ENCODE data around the gene STOM.

STOM gene

DNA sequence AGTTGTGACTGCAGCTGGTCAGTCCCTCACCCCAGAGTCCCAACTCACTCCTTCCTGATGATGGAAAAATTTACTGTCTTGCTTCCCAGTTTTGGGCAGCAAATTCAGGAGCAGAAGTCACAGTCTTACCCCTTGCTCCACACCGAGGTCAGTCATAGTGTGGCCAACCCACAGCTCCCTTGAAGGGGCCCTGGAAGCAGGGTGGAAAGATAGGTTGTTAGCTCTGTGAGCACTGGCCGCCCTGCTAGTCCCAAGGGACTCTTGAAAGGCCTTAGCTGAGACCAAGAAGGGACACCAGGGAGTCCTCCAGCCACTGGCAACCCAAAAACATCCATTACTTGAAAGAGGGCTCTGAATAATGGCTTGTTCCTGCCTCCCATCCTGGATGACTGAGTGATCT lies 62.1 kb downstream of the STOM start:
- Mint-ChIP-seq H3K36me3 (ENCODE audit: insufficient read depth) (peaks cover 4% of the 10 kb centered on the region), H3K9me3 (no peaks in the 10 kb centered on the region), H3K27ac (ENCODE audit: low read depth) (no peak overlapping the region), H3K4me3 (no peak overlapping the region), H3K27me3 (no peaks in the 10 kb centered on the region), H3K4me1 (no peaks in the 10 kb centered on the region)
- no peak for DNase-seq (ENCODE audit: low spot score in 2 of 2)
- ATAC-seq (replicated peaks; ENCODE audit: extremely low read depth, poor library complexity, severe bottlenecking): no peak

GRCh38 chr9:121305269-121305994 lies 64.6 kb downstream of the STOM start:
- no peaks in the 10 kb centered on the region for H3K9me3 Mint-ChIP-seq
- DNase-seq (ENCODE audit: low spot score in 2 of 2) (no peak), ATAC-seq (replicated peaks; ENCODE audit: extremely low read depth, poor library complexity, severe bottlenecking) (no peak)
- H3K27ac Mint-ChIP-seq (ENCODE audit: low read depth): no peak overlapping the region
- H3K27me3 Mint-ChIP-seq: peaks cover 6% of the 10 kb centered on the region
- peaks cover under 1% of the 10 kb centered on the region for H3K4me1 Mint-ChIP-seq
- peaks cover 2% of the 10 kb centered on the region for H3K36me3 Mint-ChIP-seq (ENCODE audit: insufficient read depth)
- no peak overlapping the region for H3K4me3 Mint-ChIP-seq

DNA sequence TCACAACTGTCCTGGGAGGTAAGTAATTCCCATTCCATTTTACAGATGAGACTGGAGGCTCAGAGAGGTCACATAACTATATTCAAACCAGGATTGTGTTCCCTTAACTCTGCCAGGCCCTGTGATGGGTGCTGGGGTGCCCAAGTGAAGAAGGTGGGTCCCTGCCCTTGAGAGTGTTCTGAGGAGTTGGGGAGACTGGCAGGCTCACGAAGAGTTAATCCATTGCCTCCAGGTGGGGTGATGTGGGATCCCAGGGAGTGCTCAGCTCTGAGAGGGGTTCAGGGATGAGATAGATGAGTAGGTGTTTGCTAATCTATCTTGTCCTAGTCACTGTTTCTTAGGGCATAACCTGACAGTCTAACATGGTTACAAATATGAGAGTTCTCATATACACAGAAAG lies 65.3 kb downstream of the STOM start:
- peaks cover 2% of the 10 kb centered on the region for H3K36me3 Mint-ChIP-seq (ENCODE audit: insufficient read depth)
- no peak for ATAC-seq (replicated peaks; ENCODE audit: extremely low read depth, poor library complexity, severe bottlenecking)
- H3K27ac Mint-ChIP-seq (ENCODE audit: low read depth): no peak overlapping the region
- no peaks in the 10 kb centered on the region for H3K9me3 Mint-ChIP-seq
- H3K4me1 Mint-ChIP-seq: peaks cover 6% of the 10 kb centered on the region
- H3K27me3 Mint-ChIP-seq: peaks cover 13% of the 10 kb centered on the region
- no peak overlapping the region for H3K4me3 Mint-ChIP-seq
- no peak for DNase-seq (ENCODE audit: low spot score in 2 of 2)

- Mint-ChIP-seq H3K4me1 (peaks cover 11% of the 10 kb centered on the region), H3K9me3 (no peaks in the 10 kb centered on the region), H3K27ac (ENCODE audit: low read depth) (no peak overlapping the region), H3K27me3 (peaks cover 19% of the 10 kb centered on the region), H3K36me3 (ENCODE audit: insufficient read depth) (peaks cover 2% of the 10 kb centered on the region), H3K4me3 (no peak overlapping the region)
- DNase-seq (ENCODE audit: low spot score in 2 of 2) (no peak), ATAC-seq (replicated peaks; ENCODE audit: extremely low read depth, poor library complexity, severe bottlenecking) (no peak)
Observed at GRCh38 chr9:121303456-121304451, 66.3 kb downstream of the STOM start.

DNA sequence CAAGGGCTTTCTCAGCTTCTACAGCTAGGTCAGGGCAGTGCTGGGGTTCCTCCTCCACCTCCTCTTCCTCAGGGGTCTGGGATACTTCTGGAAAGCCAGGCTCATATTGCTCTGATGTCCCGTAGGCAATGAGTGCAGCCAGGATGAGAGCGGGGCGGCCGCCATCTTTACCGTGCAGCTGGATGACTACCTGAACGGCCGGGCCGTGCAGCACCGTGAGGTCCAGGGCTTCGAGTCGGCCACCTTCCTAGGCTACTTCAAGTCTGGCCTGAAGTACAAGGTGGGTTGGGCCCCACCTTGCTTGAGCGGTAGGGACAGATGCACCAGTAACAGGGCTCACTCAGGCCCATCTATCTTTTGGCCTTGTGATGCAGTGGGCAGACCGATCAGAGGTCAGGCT lies 67.3 kb downstream of the STOM start:
- no peak for DNase-seq (ENCODE audit: low spot score in 2 of 2)
- no peak for ATAC-seq (replicated peaks; ENCODE audit: extremely low read depth, poor library complexity, severe bottlenecking)
- no peaks in the 10 kb centered on the region for H3K9me3 Mint-ChIP-seq
- no peak overlapping the region for H3K4me3 Mint-ChIP-seq
- peaks cover 19% of the 10 kb centered on the region for H3K4me1 Mint-ChIP-seq
- H3K27ac Mint-ChIP-seq (ENCODE audit: low read depth): no peak overlapping the region
- H3K27me3 Mint-ChIP-seq: peaks cover 28% of the 10 kb centered on the region
- no peaks in the 10 kb centered on the region for H3K36me3 Mint-ChIP-seq (ENCODE audit: insufficient read depth)

DNA sequence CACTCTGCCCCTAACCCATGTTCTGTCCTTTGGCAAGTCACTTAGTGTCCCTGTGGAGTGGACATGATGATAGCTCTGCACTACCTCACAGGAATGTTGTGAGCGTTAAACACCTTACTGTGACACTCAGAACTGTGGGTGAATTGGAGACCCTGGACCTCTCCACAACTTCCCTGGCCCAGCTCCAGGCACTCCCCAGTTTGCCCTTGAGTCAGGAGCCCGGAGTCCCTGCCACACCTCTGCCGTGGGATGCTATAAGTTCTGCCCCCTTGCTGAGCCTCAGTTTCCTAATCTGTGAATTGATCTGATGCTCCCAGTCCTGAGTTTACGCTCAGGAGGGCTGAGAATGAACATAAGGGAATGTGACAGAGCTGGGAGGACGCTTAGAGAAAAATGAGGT lies 67.7 kb downstream of the STOM start:
- Mint-ChIP-seq H3K27me3 (peaks cover 28% of the 10 kb centered on the region), H3K36me3 (ENCODE audit: insufficient read depth) (no peaks in the 10 kb centered on the region), H3K4me3 (no peak overlapping the region), H3K9me3 (no peaks in the 10 kb centered on the region), H3K27ac (ENCODE audit: low read depth) (no peak overlapping the region), H3K4me1 (peaks cover 19% of the 10 kb centered on the region)
- no peak for ATAC-seq (replicated peaks; ENCODE audit: extremely low read depth, poor library complexity, severe bottlenecking)
- DNase-seq (ENCODE audit: low spot score in 2 of 2): no peak

DNA sequence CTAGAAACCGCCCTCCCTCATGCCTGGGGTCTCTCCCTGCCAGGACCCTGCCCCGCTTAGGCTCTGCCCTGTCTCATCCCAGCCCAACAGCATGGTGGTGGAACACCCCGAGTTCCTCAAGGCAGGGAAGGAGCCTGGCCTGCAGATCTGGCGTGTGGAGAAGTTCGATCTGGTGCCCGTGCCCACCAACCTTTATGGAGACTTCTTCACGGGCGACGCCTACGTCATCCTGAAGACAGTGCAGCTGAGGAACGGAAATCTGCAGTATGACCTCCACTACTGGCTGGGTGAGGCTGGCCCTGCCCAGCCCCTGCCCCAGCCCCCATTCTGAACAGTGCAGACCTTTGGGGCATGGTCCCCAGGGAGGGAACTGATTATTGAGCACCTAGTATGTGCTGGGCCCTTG lies 68.2 kb downstream of the STOM start:
- DNase-seq (ENCODE audit: low spot score in 2 of 2) (no peak), ATAC-seq (replicated peaks; ENCODE audit: extremely low read depth, poor library complexity, severe bottlenecking) (no peak)
- no peaks in the 10 kb centered on the region for H3K9me3 Mint-ChIP-seq
- H3K36me3 Mint-ChIP-seq (ENCODE audit: insufficient read depth): no peaks in the 10 kb centered on the region
- no peak overlapping the region for H3K27ac Mint-ChIP-seq (ENCODE audit: low read depth)
- H3K27me3 Mint-ChIP-seq: peaks cover 28% of the 10 kb centered on the region
- no peak overlapping the region for H3K4me3 Mint-ChIP-seq
- H3K4me1 Mint-ChIP-seq: peaks cover 19% of the 10 kb centered on the region

GRCh38 chr9:121300283-121301119 lies 69.5 kb downstream of the STOM start:
- Mint-ChIP-seq H3K4me1 (peaks cover 19% of the 10 kb centered on the region), H3K36me3 (ENCODE audit: insufficient read depth) (no peaks in the 10 kb centered on the region), H3K9me3 (no peaks in the 10 kb centered on the region), H3K27ac (ENCODE audit: low read depth) (no peak overlapping the region), H3K4me3 (peak overlapping the region; percentile 55), H3K27me3 (peaks cover 28% of the 10 kb centered on the region)
- no peak for DNase-seq (ENCODE audit: low spot score in 2 of 2)
- ATAC-seq (replicated peaks; ENCODE audit: extremely low read depth, poor library complexity, severe bottlenecking): no peak

- Mint-ChIP-seq H3K36me3 (ENCODE audit: insufficient read depth) (no peaks in the 10 kb centered on the region), H3K9me3 (no peaks in the 10 kb centered on the region), H3K4me1 (peaks cover 19% of the 10 kb centered on the region), H3K27me3 (peaks cover 28% of the 10 kb centered on the region), H3K4me3 (peak overlapping the region; percentile 66), H3K27ac (ENCODE audit: low read depth) (no peak overlapping the region)
- ATAC-seq (replicated peaks; ENCODE audit: extremely low read depth, poor library complexity, severe bottlenecking) (peak; percentile 32), DNase-seq (ENCODE audit: low spot score in 2 of 2) (no peak)
Observed at GRCh38 chr9:121299467-121300282, 70.4 kb downstream of the STOM start.

- Mint-ChIP-seq H3K4me1 (peaks cover 19% of the 10 kb centered on the region), H3K27ac (ENCODE audit: low read depth) (no peak overlapping the region), H3K27me3 (peaks cover 28% of the 10 kb centered on the region), H3K4me3 (peak overlapping the region; percentile 66), H3K9me3 (no peaks in the 10 kb centered on the region), H3K36me3 (ENCODE audit: insufficient read depth) (no peaks in the 10 kb centered on the region)
- no peak for DNase-seq (ENCODE audit: low spot score in 2 of 2)
- no peak for ATAC-seq (replicated peaks; ENCODE audit: extremely low read depth, poor library complexity, severe bottlenecking)
Observed at GRCh38 chr9:121298689-121299466, 71.2 kb downstream of the STOM start.

DNA sequence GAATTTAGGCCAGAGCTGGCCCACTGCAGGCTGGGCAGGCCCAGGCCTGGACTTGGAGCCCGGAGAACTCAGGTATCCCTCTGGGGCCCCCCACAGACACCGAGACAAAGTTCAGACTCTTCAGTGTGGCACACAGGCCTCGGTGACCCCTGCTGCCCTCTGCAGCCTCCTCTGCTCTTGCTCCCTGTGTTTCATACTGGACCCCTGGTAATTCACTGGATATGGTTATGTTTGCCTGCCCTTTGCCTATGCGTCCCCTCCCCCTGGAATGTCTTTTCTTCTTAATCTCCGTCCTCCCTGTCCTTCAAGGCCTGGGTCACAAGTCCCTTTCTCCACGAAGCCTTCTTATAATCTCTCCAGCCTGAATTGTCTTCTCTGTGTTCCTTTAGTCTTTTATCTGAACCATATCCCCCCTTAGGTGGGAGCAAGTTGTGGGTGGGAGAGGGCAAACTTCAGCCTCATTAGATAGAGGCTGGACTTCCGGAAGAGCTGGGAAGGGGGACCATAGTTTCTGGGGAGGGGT lies 72.0 kb downstream of the STOM start:
- Mint-ChIP-seq H3K9me3 (no peaks in the 10 kb centered on the region), H3K4me3 (peak overlapping the region; percentile 66), H3K4me1 (peaks cover 19% of the 10 kb centered on the region), H3K36me3 (ENCODE audit: insufficient read depth) (no peaks in the 10 kb centered on the region), H3K27ac (ENCODE audit: low read depth) (no peak overlapping the region), H3K27me3 (peaks cover 28% of the 10 kb centered on the region)
- no peak for DNase-seq (ENCODE audit: low spot score in 2 of 2)
- ATAC-seq (replicated peaks; ENCODE audit: extremely low read depth, poor library complexity, severe bottlenecking): no peak
